ENCODE results near the gene AIG1.

Gene AIG1

DNA sequence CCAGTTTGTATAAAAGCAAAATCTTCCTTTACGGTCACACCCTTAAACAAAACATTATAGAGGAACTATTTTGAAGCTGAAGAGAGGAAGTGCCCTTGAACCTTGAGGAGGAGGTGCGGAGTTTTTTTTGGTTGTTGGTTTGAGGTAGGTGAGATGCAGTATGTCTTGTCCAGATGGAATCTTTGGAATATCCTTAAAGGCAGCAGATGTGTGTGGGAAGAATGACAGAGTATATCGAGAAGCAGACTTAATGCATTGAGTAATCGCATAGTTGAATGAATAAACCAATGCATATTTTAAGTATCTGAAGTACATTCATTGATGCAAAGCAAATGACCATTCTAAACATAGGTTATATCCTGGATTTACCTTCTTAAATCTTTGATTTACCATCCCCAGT lies 49.9 kb downstream of the AIG1 start:
- in situ Hi-C loops (cut with MboI; ENCODE audit: low pct_unique_long_range_greater_than_20kb, low sequenced_read_pairs, unreplicated experiment) = no loop called here
- TF ChIP-seq, protein P1, sequence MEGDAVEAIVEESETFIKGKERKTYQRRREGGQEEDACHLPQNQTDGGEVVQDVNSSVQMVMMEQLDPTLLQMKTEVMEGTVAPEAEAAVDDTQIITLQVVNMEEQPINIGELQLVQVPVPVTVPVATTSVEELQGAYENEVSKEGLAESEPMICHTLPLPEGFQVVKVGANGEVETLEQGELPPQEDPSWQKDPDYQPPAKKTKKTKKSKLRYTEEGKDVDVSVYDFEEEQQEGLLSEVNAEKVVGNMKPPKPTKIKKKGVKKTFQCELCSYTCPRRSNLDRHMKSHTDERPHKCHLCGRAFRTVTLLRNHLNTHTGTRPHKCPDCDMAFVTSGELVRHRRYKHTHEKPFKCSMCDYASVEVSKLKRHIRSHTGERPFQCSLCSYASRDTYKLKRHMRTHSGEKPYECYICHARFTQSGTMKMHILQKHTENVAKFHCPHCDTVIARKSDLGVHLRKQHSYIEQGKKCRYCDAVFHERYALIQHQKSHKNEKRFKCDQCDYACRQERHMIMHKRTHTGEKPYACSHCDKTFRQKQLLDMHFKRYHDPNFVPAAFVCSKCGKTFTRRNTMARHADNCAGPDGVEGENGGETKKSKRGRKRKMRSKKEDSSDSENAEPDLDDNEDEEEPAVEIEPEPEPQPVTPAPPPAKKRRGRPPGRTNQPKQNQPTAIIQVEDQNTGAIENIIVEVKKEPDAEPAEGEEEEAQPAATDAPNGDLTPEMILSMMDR (IDR thresholded peaks at IDR 0.05; ENCODE audit: extremely low read depth, insufficient read depth, missing control alignments) = no peak
- no peak for DNase-seq (ENCODE audit: low spot score)

DNA sequence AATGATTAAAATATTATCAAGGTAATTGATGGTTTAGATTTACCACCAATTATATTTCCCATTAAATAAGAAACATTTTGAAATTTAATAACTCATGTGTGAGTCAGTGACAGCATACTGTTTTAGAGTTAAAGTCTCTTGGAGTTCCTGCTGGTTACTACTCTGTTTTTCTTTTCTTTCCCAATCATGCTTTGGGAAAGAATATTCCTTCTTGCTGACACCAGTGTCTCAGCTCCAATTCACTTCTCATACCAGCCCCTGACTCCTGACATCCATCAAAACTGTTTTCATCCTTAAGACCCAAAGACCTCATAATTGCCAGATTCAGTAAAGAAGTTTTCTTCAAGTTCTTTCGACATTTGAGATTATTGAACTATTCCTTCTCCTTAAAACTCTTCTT lies 50.3 kb downstream of the AIG1 start:
- DNase-seq (ENCODE audit: low spot score) = no peak
- TF ChIP-seq, protein P1 (IDR thresholded peaks at IDR 0.05; ENCODE audit: extremely low read depth, insufficient read depth, missing control alignments) = no peak
- in situ Hi-C loops (cut with MboI; ENCODE audit: low pct_unique_long_range_greater_than_20kb, low sequenced_read_pairs, unreplicated experiment) = no loop called here

DNA sequence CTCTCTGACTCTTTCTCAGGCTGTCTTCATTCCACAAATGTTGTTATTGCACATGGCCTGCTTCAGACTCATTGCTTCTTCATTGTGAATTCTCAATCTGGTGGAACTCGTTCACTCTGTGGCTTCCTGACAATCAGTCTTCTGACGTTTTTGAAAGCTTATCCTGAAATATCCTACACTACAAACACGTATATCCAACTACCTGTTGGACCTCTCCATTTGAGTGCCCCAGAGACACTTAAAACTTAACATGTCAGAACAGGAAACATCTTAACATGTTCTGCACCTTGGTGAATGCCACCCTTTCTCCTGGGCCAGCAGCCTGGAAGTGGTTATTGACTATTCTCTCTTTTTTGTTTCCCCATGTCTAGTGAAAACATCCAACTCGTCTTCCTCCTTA lies 50.8 kb downstream of the AIG1 start:
- in situ Hi-C loops (cut with MboI; ENCODE audit: low pct_unique_long_range_greater_than_20kb, low sequenced_read_pairs, unreplicated experiment) = no loop called here
- no peak for DNase-seq (ENCODE audit: low spot score)
- TF ChIP-seq, protein P1 (IDR thresholded peaks at IDR 0.05; ENCODE audit: extremely low read depth, insufficient read depth, missing control alignments) = no peak

DNA sequence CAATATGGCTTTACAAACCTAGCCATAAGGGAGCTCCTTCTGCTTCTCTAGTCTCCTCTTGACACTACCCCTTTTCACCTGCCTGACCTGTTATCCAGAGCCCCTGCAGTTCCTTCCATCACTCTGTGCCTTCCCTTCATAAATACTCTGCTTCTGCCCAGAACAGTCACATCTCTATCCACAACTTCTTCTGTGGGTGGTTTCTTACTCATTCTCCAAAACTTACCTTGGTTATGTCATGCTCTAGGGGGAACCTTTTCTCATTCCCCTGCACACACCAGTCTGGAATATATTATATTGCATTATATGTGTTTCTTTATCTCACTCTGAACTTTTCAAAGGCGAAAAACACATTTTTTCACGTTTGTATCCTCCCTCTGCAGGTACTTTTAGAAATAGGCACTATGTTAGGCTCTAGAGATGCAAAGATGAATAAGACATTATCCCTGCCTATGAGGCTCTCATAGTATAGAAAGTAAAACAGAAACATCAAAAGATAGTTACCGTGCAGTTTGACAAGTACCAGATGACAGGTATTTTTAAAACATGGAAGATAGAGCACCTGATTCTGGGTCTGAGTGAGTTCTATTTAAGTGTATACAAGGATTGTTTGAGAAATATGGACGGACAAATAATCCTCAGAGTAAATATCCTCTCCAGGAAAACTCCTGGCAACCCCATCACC lies 51.5 kb downstream of the AIG1 start:
- no peak for DNase-seq (ENCODE audit: low spot score)
- TF ChIP-seq, protein P1 (IDR thresholded peaks at IDR 0.05; ENCODE audit: extremely low read depth, insufficient read depth, missing control alignments) = no peak
- in situ Hi-C loops (cut with MboI; ENCODE audit: low pct_unique_long_range_greater_than_20kb, low sequenced_read_pairs, unreplicated experiment) = no loop called here

DNA sequence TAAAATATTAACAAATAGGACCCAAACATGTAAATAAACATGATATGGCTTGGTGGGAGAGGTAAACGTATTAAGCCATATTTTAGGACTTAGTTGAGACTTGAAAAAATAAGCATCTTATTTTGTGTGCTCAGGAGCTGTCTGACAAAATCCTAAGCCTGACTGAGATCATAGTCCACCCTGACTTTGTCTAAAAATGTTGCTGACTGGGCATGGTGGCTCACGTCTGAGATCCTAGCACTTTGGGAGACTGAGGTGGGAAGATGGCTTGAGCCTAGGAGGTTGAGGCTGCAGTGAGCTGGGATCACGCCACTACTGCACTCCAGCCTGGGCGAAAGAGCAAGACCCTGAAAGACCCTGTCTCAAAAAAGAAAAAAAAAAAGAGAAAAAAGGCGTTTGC lies 52.1 kb downstream of the AIG1 start:
- TF ChIP-seq, protein P1 (IDR thresholded peaks at IDR 0.05; ENCODE audit: extremely low read depth, insufficient read depth, missing control alignments) = no peak
- no peak for DNase-seq (ENCODE audit: low spot score)
- in situ Hi-C loops (cut with MboI; ENCODE audit: low pct_unique_long_range_greater_than_20kb, low sequenced_read_pairs, unreplicated experiment) = no loop called here

DNA sequence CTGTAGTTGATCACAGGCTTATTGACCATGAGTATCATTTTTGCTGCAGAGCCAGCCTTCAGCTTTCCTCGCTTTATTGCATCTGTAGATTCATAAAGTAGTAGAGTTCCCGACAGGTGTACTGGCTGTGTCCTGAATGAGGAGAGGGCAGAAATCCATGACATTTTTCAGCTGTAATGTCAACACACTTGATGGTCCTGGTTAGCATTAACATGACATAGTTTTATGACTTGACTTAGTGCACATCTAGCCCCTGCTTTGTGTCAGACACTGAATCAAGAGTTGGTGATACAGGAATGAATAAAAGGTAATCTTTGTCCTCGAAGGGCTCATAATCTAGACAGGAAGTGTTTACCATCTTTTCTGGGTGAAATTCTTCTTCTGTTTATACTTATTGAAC lies 55.0 kb downstream of the AIG1 start:
- DNase-seq (ENCODE audit: low spot score) = no peak
- in situ Hi-C loops (cut with MboI; ENCODE audit: low pct_unique_long_range_greater_than_20kb, low sequenced_read_pairs, unreplicated experiment) = no loop called here
- TF ChIP-seq, protein P1 (IDR thresholded peaks at IDR 0.05; ENCODE audit: extremely low read depth, insufficient read depth, missing control alignments) = no peak
